ENCODE measurements around the gene IPO4. TPM values are rescaled to one million over a fixed set of nuclear protein-coding genes. Genes with fewer than 3 reads are reported as not detected.
"Not testable (repeated sequence)": the region's sequence is repeated elsewhere in the genome, so short reads cannot be mapped to it uniquely, and the experiment has no call there.

IPO4 gene
- total RNA-seq, 1 experiment from 2014 or later: 82.6 TPM

- no peaks in the 10 kb centered on the region for H3K27me3 Mint-ChIP-seq (ENCODE audit: unreplicated experiment)
- TF ChIP-seq CTCF (IDR thresholded peaks at IDR 0.05; ENCODE audit: unreplicated experiment): no peak
- no peaks in the 10 kb centered on the region for H3K9me3 Mint-ChIP-seq (ENCODE audit: low read depth, unreplicated experiment)
- DNase-seq: no peak
- intact Hi-C loops (cut with micrococcal nuclease; ENCODE audit: unreplicated experiment): no loop called here
- peaks cover 13% of the 10 kb centered on the region for H3K4me1 Mint-ChIP-seq (ENCODE audit: low read depth, unreplicated experiment)
- CTCF ChIA-PET: interaction anchor here (0.6 kb wide), 3 partner anchors 10 to 27 kb away, joined by 3 to 4 read pairs (median 3); partner anchors contain the start of gene MDP1
- no TSS peak for BruUV-seq (replicated peaks)
- H3K27ac Mint-ChIP-seq (ENCODE audit: unreplicated experiment): no peak overlapping the region
- H3K36me3 Mint-ChIP-seq (ENCODE audit: insufficient read depth, unreplicated experiment): peaks cover 31% of the 10 kb centered on the region
- no peak overlapping the region for H3K4me3 Mint-ChIP-seq (ENCODE audit: low read depth, unreplicated experiment)
Observed at GRCh38 chr14:24228902-24229301, 40.3 kb upstream of the IPO4 start.

- Mint-ChIP-seq H3K36me3 (ENCODE audit: insufficient read depth, unreplicated experiment) (peaks cover 10% of the 10 kb centered on the region), H3K4me1 (ENCODE audit: low read depth, unreplicated experiment) (peaks cover 9% of the 10 kb centered on the region), H3K27me3 (ENCODE audit: unreplicated experiment) (no peaks in the 10 kb centered on the region), H3K4me3 (ENCODE audit: low read depth, unreplicated experiment) (no peak overlapping the region), H3K27ac (ENCODE audit: unreplicated experiment) (no peak overlapping the region), H3K9me3 (ENCODE audit: low read depth, unreplicated experiment) (no peaks in the 10 kb centered on the region)
- CTCF ChIA-PET: no interaction called here
- intact Hi-C loops (cut with micrococcal nuclease; ENCODE audit: unreplicated experiment): no loop called here
- no peak for DNase-seq
- no peak for TF ChIP-seq CTCF (IDR thresholded peaks at IDR 0.05; ENCODE audit: unreplicated experiment)
- no TSS peak for BruUV-seq (replicated peaks)
Observed at GRCh38 chr14:24226473-24226872, 37.9 kb upstream of the IPO4 start.

DNA sequence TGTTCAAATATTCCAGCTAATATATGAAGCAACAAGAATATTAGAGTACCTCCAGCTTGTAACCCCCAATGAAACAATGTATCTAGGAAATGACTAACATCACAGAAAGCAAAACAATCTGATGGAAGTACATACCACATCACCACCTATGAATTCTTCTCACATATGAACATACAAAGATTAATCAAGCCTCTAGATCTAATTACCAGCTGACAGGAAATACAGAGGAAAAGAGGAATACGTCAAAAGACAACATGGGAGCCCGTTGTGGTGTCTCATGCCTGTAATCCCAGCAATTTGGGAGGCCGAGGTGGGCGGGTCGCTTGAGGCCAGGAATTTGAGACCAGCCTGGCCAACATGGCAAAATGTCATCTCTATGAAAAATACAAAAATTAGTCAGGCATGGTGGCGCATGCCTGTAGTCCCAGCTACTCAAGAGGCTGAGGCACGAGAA, 36.0 kb upstream of the IPO4 start:
- DNase-seq: no peak
- CTCF ChIA-PET: no interaction called here
- H3K36me3 Mint-ChIP-seq (ENCODE audit: insufficient read depth, unreplicated experiment): peaks cover 9% of the 10 kb centered on the region
- H3K4me1 Mint-ChIP-seq (ENCODE audit: low read depth, unreplicated experiment): peaks cover 9% of the 10 kb centered on the region
- H3K4me3 Mint-ChIP-seq (ENCODE audit: low read depth, unreplicated experiment): no peak overlapping the region
- TF ChIP-seq CTCF (IDR thresholded peaks at IDR 0.05; ENCODE audit: unreplicated experiment): no peak
- no peaks in the 10 kb centered on the region for H3K9me3 Mint-ChIP-seq (ENCODE audit: low read depth, unreplicated experiment)
- intact Hi-C loops (cut with micrococcal nuclease; ENCODE audit: unreplicated experiment): no loop called here
- no TSS peak for BruUV-seq (replicated peaks)
- H3K27ac Mint-ChIP-seq (ENCODE audit: unreplicated experiment): no peak overlapping the region
- no peaks in the 10 kb centered on the region for H3K27me3 Mint-ChIP-seq (ENCODE audit: unreplicated experiment)

GRCh38 chr14:24222987-24223386, 34.4 kb upstream of the IPO4 start:
- BruUV-seq (replicated peaks); H3K27me3 Mint-ChIP-seq (ENCODE audit: unreplicated experiment); CTCF ChIA-PET; H3K27ac Mint-ChIP-seq (ENCODE audit: unreplicated experiment); H3K4me1 Mint-ChIP-seq (ENCODE audit: low read depth, unreplicated experiment); H3K36me3 Mint-ChIP-seq (ENCODE audit: insufficient read depth, unreplicated experiment); intact Hi-C loops (cut with micrococcal nuclease; ENCODE audit: unreplicated experiment); DNase-seq; H3K4me3 Mint-ChIP-seq (ENCODE audit: low read depth, unreplicated experiment); H3K9me3 Mint-ChIP-seq (ENCODE audit: low read depth, unreplicated experiment): not testable (repeated sequence)

DNA sequence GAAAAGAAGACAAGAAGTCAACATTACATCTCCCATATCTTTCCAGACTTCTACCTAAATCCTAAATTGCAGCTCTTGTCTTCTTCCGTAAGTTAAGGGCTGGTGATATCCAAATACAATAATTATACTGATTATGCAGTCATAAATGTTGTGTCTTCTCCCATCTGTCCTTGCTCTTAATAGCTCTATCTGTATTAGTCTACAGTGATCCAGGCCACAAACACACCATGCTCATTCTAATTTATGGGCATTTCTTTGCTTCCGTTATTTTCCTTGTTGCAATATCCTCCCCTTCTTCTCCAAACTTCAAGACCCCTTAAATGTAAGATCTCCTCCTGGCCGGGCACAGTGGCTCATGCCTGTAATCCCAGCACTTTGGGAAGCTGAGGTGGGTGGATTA, 30.9 kb upstream of the IPO4 start:
- no peak for DNase-seq
- BruUV-seq (replicated peaks): no TSS peak
- intact Hi-C loops (cut with micrococcal nuclease; ENCODE audit: unreplicated experiment): no loop called here
- no peaks in the 10 kb centered on the region for H3K9me3 Mint-ChIP-seq (ENCODE audit: low read depth, unreplicated experiment)
- no peak overlapping the region for H3K27ac Mint-ChIP-seq (ENCODE audit: unreplicated experiment)
- no peak overlapping the region for H3K4me3 Mint-ChIP-seq (ENCODE audit: low read depth, unreplicated experiment)
- CTCF ChIA-PET: interaction anchor here (0.6 kb wide), 1 partner anchor 9 kb away, joined by 4 read pairs; no protein-coding TSS in a partner anchor
- no peaks in the 10 kb centered on the region for H3K27me3 Mint-ChIP-seq (ENCODE audit: unreplicated experiment)
- peaks cover 22% of the 10 kb centered on the region for H3K36me3 Mint-ChIP-seq (ENCODE audit: insufficient read depth, unreplicated experiment)
- H3K4me1 Mint-ChIP-seq (ENCODE audit: low read depth, unreplicated experiment): peaks cover 2% of the 10 kb centered on the region
- no peak for TF ChIP-seq CTCF (IDR thresholded peaks at IDR 0.05; ENCODE audit: unreplicated experiment)

Measured in Calu3 (cell line).